CD14-positive monocyte (primary cell): ENCODE results near the gene TYMP. TPM values are rescaled to one million over a fixed set of nuclear protein-coding genes. Genes with fewer than 3 reads are reported as not detected.

Source experiments
- DNase-seq, 3 donors: peaks; one replicate each; pipeline ENCODE4 v3.0.0-alpha.2; 2011 to 2022
- H2AFZ ChIP-seq: 2 replicates; pipeline ENCODE4 v1.6.0; 2012; ENCODE audit warnings: mild to moderate bottlenecking, low read depth, low read length, inconsistent platforms; ENCODE audit not compliant: insufficient read depth, poor library complexity, severe bottlenecking
- H3K27ac ChIP-seq, 2 donors: 1 replicate in 1 of 2; 2 replicates in 1 of 2; pipeline ENCODE4 v1.5.1; 2012 to 2013; ENCODE audit warnings: low read length in 2 of 2, control low read depth in 1 of 2, inconsistent platforms in 1 of 2, low read depth in 1 of 2, mild to moderate bottlenecking in 1 of 2
- H3K27me3 ChIP-seq, 2 donors: one replicate each; pipeline versions ENCODE4 v1.6.0 to v1.6.1; 2011 to 2013; ENCODE audit warnings: low read length in 2 of 2; ENCODE audit not compliant: control insufficient read depth in 2 of 2, insufficient read depth in 2 of 2
- H3K36me3 ChIP-seq, 2 donors: replicated peaks in 1 of 2; 1 replicate in 1 of 2; 2 replicates in 1 of 2; pipeline versions ENCODE4 v1.5.1 to v1.6.1; 2012 to 2013; ENCODE audit warnings: low read length in 2 of 2, control low read depth in 1 of 2, inconsistent platforms in 1 of 2, mild to moderate bottlenecking in 1 of 2; ENCODE audit not compliant: insufficient read depth in 2 of 2, control insufficient read depth in 1 of 2
- H3K4me1 ChIP-seq, 2 donors: 1 replicate in 1 of 2; 2 replicates in 1 of 2; pipeline versions ENCODE4 v1.5.1 to v1.6.1; 2012 to 2013; ENCODE audit warnings: low read length in 2 of 2, control low read depth in 1 of 2, inconsistent platforms in 1 of 2, mild to moderate bottlenecking in 1 of 2, moderate library complexity in 1 of 2; ENCODE audit not compliant: insufficient read depth in 2 of 2, control insufficient read depth in 1 of 2
- H3K4me2 ChIP-seq: replicated peaks from 2 replicates; pipeline ENCODE3; 2012; ENCODE audit warnings: low read length, moderate library complexity, mild to moderate bottlenecking; ENCODE audit not compliant: poor library complexity, severe bottlenecking; ENCODE audit errors: extremely low read depth
- H3K4me3 ChIP-seq, 3 experiments: fragments of 200-600 bp in 1 of 3; sonication (generic) in 1 of 3; replicated peaks in 1 of 3; 1 replicate in 2 of 3; 2 replicates in 1 of 3; pipeline ENCODE4 v1.5.1; 2011 to 2013; ENCODE audit warnings: low read length in 3 of 3, mild to moderate bottlenecking in 3 of 3, control low read depth in 2 of 3, low read depth in 2 of 3, inconsistent platforms in 1 of 3, moderate library complexity in 1 of 3
- H3K79me2 ChIP-seq: 2 replicates; pipeline ENCODE4 v1.6.0; 2012; ENCODE audit warnings: mild to moderate bottlenecking, control low read depth, inconsistent platforms, low read length, moderate library complexity; ENCODE audit not compliant: insufficient read depth
- H3K9ac ChIP-seq: 2 replicates; pipeline ENCODE4 v1.6.0; 2017; ENCODE audit warnings: low read length, mild to moderate bottlenecking; ENCODE audit not compliant: insufficient read depth, poor library complexity, severe bottlenecking
- H3K9me3 ChIP-seq, 2 donors: replicated peaks in 1 of 2; 1 replicate in 1 of 2; 2 replicates in 1 of 2; pipeline versions ENCODE4 v1.5.1 to v1.6.1; 2012 to 2013; ENCODE audit warnings: low read length in 2 of 2, control low read depth in 1 of 2; ENCODE audit not compliant: control insufficient read depth in 1 of 2, insufficient read depth in 1 of 2
- H4K20me1 ChIP-seq: 2 replicates; pipeline ENCODE4 v1.6.0; 2012; ENCODE audit warnings: mild to moderate bottlenecking, low read length, control low read depth, moderate library complexity; ENCODE audit not compliant: insufficient read depth
- H3K27ac Mint-ChIP-seq, 7 donors: one replicate each; pipeline ENCODE4 v1.8.0; 2020; ENCODE audit warnings: mild to moderate bottlenecking in 7 of 7, mixed read lengths in 7 of 7, moderate library complexity in 6 of 7, inconsistent platforms in 2 of 7
- H3K27me3 Mint-ChIP-seq, 3 donors: one replicate each; pipeline ENCODE4 v1.8.0; 2021 to 2022; ENCODE audit warnings: low read depth in 3 of 3, mild to moderate bottlenecking in 3 of 3, mixed read lengths in 3 of 3, moderate library complexity in 3 of 3, inconsistent platforms in 1 of 3
- H3K36me3 Mint-ChIP-seq, 2 donors: one replicate each; pipeline ENCODE4 v1.8.0; 2020; ENCODE audit warnings: mixed read lengths in 2 of 2, inconsistent platforms in 1 of 2, mild to moderate bottlenecking in 1 of 2
- H3K4me1 Mint-ChIP-seq: one replicate; pipeline ENCODE4 v1.8.0; 2020; ENCODE audit warnings: mild to moderate bottlenecking, mixed read lengths
- H3K4me3 Mint-ChIP-seq, 2 donors: one replicate each; pipeline ENCODE4 v1.8.0; 2020; ENCODE audit warnings: mild to moderate bottlenecking in 2 of 2, mixed read lengths in 2 of 2, moderate library complexity in 1 of 2
- H3K9me3 Mint-ChIP-seq, 7 donors: one replicate each; pipeline ENCODE4 v1.8.0; 2020 to 2022; ENCODE audit warnings: mixed read lengths in 7 of 7, mild to moderate bottlenecking in 6 of 7, moderate library complexity in 6 of 7, inconsistent platforms in 2 of 7
- CTCF ChIP-seq: fragments of 200-600 bp; IDR thresholded peaks from one replicate; pipeline ENCODE4 v1.8.0; 2022; ENCODE audit warnings: antibody characterized with exemption, mild to moderate bottlenecking
- WGBS: methylation state at CpG from one replicate; pipeline ENCODE4 v1.1.5; 2013; ENCODE audit warnings: missing lambda C conversion rate; ENCODE audit not compliant: insufficient coverage; 5-methylcytosine and 5-hydroxymethylcytosine counted together
- intact Hi-C, 2 donors: fragments of 100-400 bp; cut with micrococcal nuclease; formaldehyde crosslinking; loops; one replicate each; pipeline versions ENCODE4 v1.15.0 to v1.15.1; 2023
- polyA plus RNA-seq, 3 donors: library from polyadenylated mRNA; depleted of rRNA in 1 of 3; unstranded in 2 of 3; stranded (reverse) in 1 of 3; fragments of 300-500 nt in 2 of 3; fragments of >200 nt in 1 of 3; fragmentation: Illumina TruSeq in 2 of 3; gene quantifications; 1 replicate in 2 of 3; 2 replicates in 1 of 3; pipeline ENCODE4 v1.2.3, GENCODE V29; 2012 to 2021

The TYMP gene
- polyA plus RNA-seq, 3 donors, result 787 to 994 (median 955) TPM

DNA sequence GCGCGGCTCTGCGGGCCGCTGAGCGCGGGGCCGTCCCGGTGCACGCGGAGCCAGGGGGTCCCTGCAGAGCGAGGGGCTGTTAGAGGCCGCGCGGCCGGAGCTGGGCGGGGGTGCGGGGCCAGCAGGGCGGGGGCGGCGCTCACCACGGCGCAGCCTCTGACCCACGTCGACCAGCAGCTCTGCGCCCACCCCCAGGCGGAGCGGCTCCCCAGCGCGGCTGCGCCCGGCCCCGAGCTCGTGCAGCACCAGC is 4.0 kb downstream of the TYMP start:
- Mint-ChIP-seq H3K27ac (peak overlapping the region in 3 of 7 donors; percentile 38 to 83 (median 51)), H3K4me3 (peak overlapping the region; percentile 73 to 81), H3K36me3 (peaks cover 36 to 61% of the 10 kb centered on the region in 2 donors), H3K9me3 (no peaks in the 10 kb centered on the region), H3K4me1 (peaks cover 30% of the 10 kb centered on the region), H3K27me3 (no peaks in the 10 kb centered on the region)
- Histone ChIP-seq H3K4me1 (peaks cover 44 to 71% of the 10 kb centered on the region in 2 donors), H3K36me3 (peaks cover 46 to 57% of the 10 kb centered on the region in 2 donors), H3K4me2 (peak overlapping the region; percentile 95), H3K9ac (peak overlapping the region; percentile 100), H3K9me3 (no peaks in the 10 kb centered on the region), H3K27me3 (no peaks in the 10 kb centered on the region), H3K4me3 (peak overlapping the region; percentile 47 to 99 (median 72)), H4K20me1 (peaks cover 87% of the 10 kb centered on the region), H2AFZ (no peak overlapping the region), H3K27ac (peak overlapping the region; percentile 60 to 100), H3K79me2 (peaks cover 63% of the 10 kb centered on the region)
- intact Hi-C loops, result loop anchor here (2.0 to 5.0 kb wide), 5 partner anchors 17 to 97 kb away; partner anchors contain the start of genes CHKB (in 2 of the 2), NCAPH2 (in 2 of the 2) and SYCE3 (in 2 of the 2)
- under 1% methylated on average over 33 of the region's 33 CpGs for WGBS
- DNase-seq, result no peak
- TF ChIP-seq CTCF, result no peak

DNA sequence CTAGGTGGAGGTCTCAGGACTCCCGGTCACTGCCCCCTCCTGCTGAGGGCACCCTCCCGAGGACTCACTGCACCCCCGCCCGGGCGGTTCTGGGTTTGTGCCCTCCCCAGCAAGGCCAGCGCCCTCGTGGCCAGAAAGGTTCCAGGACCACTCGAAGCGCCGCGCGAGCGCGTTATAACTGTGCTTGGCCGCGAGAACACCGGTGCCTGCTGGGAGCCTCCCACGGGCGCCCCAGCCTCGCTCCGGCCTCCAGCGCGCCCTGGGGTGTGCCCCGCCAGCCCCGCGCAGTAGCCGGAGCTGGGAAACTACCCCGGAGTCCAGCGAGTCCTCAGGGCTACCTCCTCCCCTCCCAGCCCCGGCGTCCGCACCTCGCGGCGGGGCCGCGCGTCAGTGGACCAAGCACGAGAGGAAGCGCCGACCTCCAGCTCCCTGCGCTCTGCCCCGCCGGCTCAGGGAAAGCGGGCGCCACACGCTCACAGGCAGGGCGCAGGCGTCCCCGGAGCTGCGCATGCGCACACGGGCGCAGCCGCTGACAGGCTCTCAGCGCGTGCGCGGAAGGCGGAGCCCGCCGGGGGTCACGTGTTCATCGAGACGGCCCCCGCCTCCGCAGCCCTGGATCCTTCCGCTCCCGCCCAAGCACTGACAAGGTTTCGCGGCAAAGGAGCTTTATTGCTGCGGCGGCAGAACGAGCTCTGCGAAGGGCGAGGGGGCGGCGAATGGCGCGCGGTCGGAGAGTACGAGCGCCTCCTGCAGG is 4.5 kb downstream of the TYMP start, which contains the start of gene SCO2:
TSS of gene SCO2 (minus strand) at position 495 of the 754 bp plus-strand sequence. CDS start 1,187 bp downstream, outside the sequence.
- H3K27ac ChIP-seq, result peak within 1 kb of the TSS; percentile 100
- peak within 1 kb of the TSS; percentile 72 to 99 (median 73) for H3K4me3 ChIP-seq
- peaks cover 30% of the 10 kb centered on the region for H3K4me1 Mint-ChIP-seq
- DNase-seq, result peak; percentile 93 to 94 (median 94)
- no peaks in the 10 kb centered on the region for H3K9me3 ChIP-seq
- peak within 1 kb of the TSS; percentile 95 for H3K4me2 ChIP-seq
- no peak for TF ChIP-seq CTCF
- H3K27me3 Mint-ChIP-seq, result no peaks in the 10 kb centered on the region
- H3K27me3 ChIP-seq, result no peaks in the 10 kb centered on the region
- peaks cover 36 to 65% of the 10 kb centered on the region in 2 donors for H3K36me3 Mint-ChIP-seq
- peak within 1 kb of the TSS; percentile 94 to 100 (median 97) for H3K27ac Mint-ChIP-seq
- peaks cover 87% of the 10 kb centered on the region for H4K20me1 ChIP-seq
- WGBS, result under 1% methylated on average over 83 of the region's 84 CpGs
- H3K9ac ChIP-seq, result peak within 1 kb of the TSS; percentile 100
- intact Hi-C loops, result loop anchor here (5.0 kb wide), 3 partner anchors 37 to 97 kb away; partner anchors contain the start of genes CHKB (in 2 of the 2) and SYCE3 (in 1 of the 2)
- H3K79me2 ChIP-seq, result peaks cover 58% of the 10 kb centered on the region
- H3K9me3 Mint-ChIP-seq, result no peaks in the 10 kb centered on the region
- peaks cover 46 to 58% of the 10 kb centered on the region in 2 donors for H3K36me3 ChIP-seq
- H3K4me3 Mint-ChIP-seq, result peak within 1 kb of the TSS; percentile 91 to 95
- no peak within 1 kb of the TSS for H2AFZ ChIP-seq
- peaks cover 39 to 66% of the 10 kb centered on the region in 2 donors for H3K4me1 ChIP-seq
